Upper lobe of right lung (tissue), 1 donor: ENCODE results near the gene TYMS. TPM values are rescaled to one million over a fixed set of nuclear protein-coding genes. Genes with fewer than 3 reads are reported as not detected.

Experiments
- ATAC-seq: fragments of 200-7000 bp; cut with Tn5 transposase; one replicate; pipeline ENCODE4 v1.9.1; 2020; ENCODE audit warnings: mild to moderate bottlenecking, moderate library complexity
- DNase-seq: peaks from one replicate; pipeline ENCODE4 v3.0.0-alpha.2; 2020
- H3K27ac ChIP-seq: fragments of 200-600 bp; one replicate; pipeline ENCODE4 v1.8.0; 2022
- H3K27me3 ChIP-seq: fragments of 200-600 bp; one replicate; pipeline ENCODE4 v1.8.0; 2022; ENCODE audit warnings: mild to moderate bottlenecking
- H3K36me3 ChIP-seq: fragments of 200-600 bp; one replicate; pipeline ENCODE4 v1.8.0; 2022
- H3K4me1 ChIP-seq: fragments of 200-600 bp; one replicate; pipeline ENCODE4 v1.8.0; 2022
- H3K4me3 ChIP-seq: fragments of 200-600 bp; one replicate; pipeline ENCODE4 v1.8.0; 2022; ENCODE audit warnings: mild to moderate bottlenecking
- H3K9me3 ChIP-seq: fragments of 200-600 bp; one replicate; pipeline ENCODE4 v1.8.0; 2022
- CTCF ChIP-seq: fragments of 200-600 bp; IDR thresholded peaks from one replicate; pipeline ENCODE4 v1.8.0; 2022; ENCODE audit warnings: antibody characterized with exemption
- intact Hi-C: fragments of 100-400 bp; cut with DNase I; formaldehyde crosslinking; loops from one replicate; pipeline ENCODE4 v1.11.0; 2022
- total RNA-seq: library from RNA; stranded (reverse); fragmentation: NEBNext Ultra II Directional; extraction: Animal tissue kit (Norgen Biotek cat#: 25700); gene quantifications from one replicate; pipeline ENCODE4 v1.2.1, GENCODE V29; 2021
- donor health status: DM: no; HTN: yes; CAD: no; lungs with severe emphysema.

The TYMS gene
- total RNA-seq, 1 donor from 2014 or later, result 4.6 TPM

GRCh38 chr18:658001-658946, 821 bp downstream of the TYMS start:
- peak; percentile 86 for DNase-seq
- H3K9me3 ChIP-seq, result no peaks in the 10 kb centered on the region
- no peaks in the 10 kb centered on the region for H3K36me3 ChIP-seq
- no peaks in the 10 kb centered on the region for H3K4me1 ChIP-seq
- peak overlapping the region; percentile 80 for H3K4me3 ChIP-seq
- intact Hi-C loops, result no loop called here
- peaks cover 18% of the 10 kb centered on the region for H3K27me3 ChIP-seq
- peak; percentile 92 for ATAC-seq
- TF ChIP-seq CTCF, result no peak
- H3K27ac ChIP-seq, result no peak overlapping the region

- no peak for TF ChIP-seq CTCF
- H3K4me3 ChIP-seq, result no peak overlapping the region
- intact Hi-C loops, result no loop called here
- H3K36me3 ChIP-seq, result no peaks in the 10 kb centered on the region
- no peaks in the 10 kb centered on the region for H3K4me1 ChIP-seq
- no peaks in the 10 kb centered on the region for H3K9me3 ChIP-seq
- no peak overlapping the region for H3K27ac ChIP-seq
- peaks cover 18% of the 10 kb centered on the region for H3K27me3 ChIP-seq
- no peak for ATAC-seq
- DNase-seq, result no peak
Measured at GRCh38 chr18:658947-659533, 1.6 kb downstream of the TYMS start.

- no peaks in the 10 kb centered on the region for H3K36me3 ChIP-seq
- H3K27me3 ChIP-seq, result peaks cover 15% of the 10 kb centered on the region
- DNase-seq (no peak), ATAC-seq (no peak)
- no peaks in the 10 kb centered on the region for H3K9me3 ChIP-seq
- intact Hi-C loops, result no loop called here
- TF ChIP-seq CTCF, result no peak
- no peak overlapping the region for H3K27ac ChIP-seq
- H3K4me1 ChIP-seq, result no peaks in the 10 kb centered on the region
- H3K4me3 ChIP-seq, result no peak overlapping the region
Measured at GRCh38 chr18:659597-659996, 2.1 kb downstream of the TYMS start.

- TF ChIP-seq CTCF, result no peak
- no peak for ATAC-seq
- intact Hi-C loops, result no loop called here
Measured at GRCh38 chr18:662197-662596, 4.7 kb downstream of the TYMS start.

GRCh38 chr18:666177-666576, 8.7 kb downstream of the TYMS start:
- H3K27ac ChIP-seq, result no peak overlapping the region
- DNase-seq (no peak), ATAC-seq (no peak)
- H3K27me3 ChIP-seq, result no peaks in the 10 kb centered on the region
- TF ChIP-seq CTCF, result no peak
- H3K4me3 ChIP-seq, result no peak overlapping the region
- H3K4me1 ChIP-seq, result no peaks in the 10 kb centered on the region
- intact Hi-C loops, result no loop called here
- H3K36me3 ChIP-seq, result peaks cover 17% of the 10 kb centered on the region
- H3K9me3 ChIP-seq, result no peaks in the 10 kb centered on the region

More at GRCh38 chr18:662197-662596, 4.7 kb downstream of the TYMS start:
- H3K27ac ChIP-seq, result no peak overlapping the region
- peaks cover 8% of the 10 kb centered on the region for H3K27me3 ChIP-seq
- H3K9me3 ChIP-seq, result no peaks in the 10 kb centered on the region
- no peaks in the 10 kb centered on the region for H3K36me3 ChIP-seq
- DNase-seq, result no peak
- H3K4me1 ChIP-seq, result no peaks in the 10 kb centered on the region
- no peak overlapping the region for H3K4me3 ChIP-seq
